Left colon (tissue), 2 donors: ENCODE data around the gene PNPT1. TPM values are rescaled to one million over a fixed set of nuclear protein-coding genes. Genes with fewer than 3 reads are reported as not detected.
"Not testable (repeated sequence)": the region's sequence is repeated elsewhere in the genome, so short reads cannot be mapped to it uniquely, and the experiment has no call there.

ENCODE experiments used
- ATAC-seq: fragments of 200-7000 bp; cut with Tn5 transposase; one replicate; pipeline ENCODE4 v1.9.1; 2020; ENCODE audit warnings: mild to moderate bottlenecking, moderate library complexity
- DNase-seq, 2 donors: peaks; one replicate each; pipeline ENCODE4 v3.0.0-alpha.2; 2020
- intact Hi-C, 2 donors: fragments of 100-400 bp; cut with DNase I in 1 of 2; cut with micrococcal nuclease in 1 of 2; formaldehyde crosslinking; loops; one replicate each; pipeline versions ENCODE4 v1.11.2 to v1.14.0; 2022; cut with DNase I, micrococcal nuclease
- total RNA-seq, 2 donors: library from RNA; stranded (reverse); fragmentation: NEBNext Ultra II Directional; extraction: Animal tissue kit (Norgen Biotek cat#: 25700); gene quantifications; one replicate each; pipeline ENCODE4 v1.2.1, GENCODE V29; 2021
- donor health status: DM: no; HTN: no; CAD: no.
- donor health status: DM: yes; HTN: yes; CAD: no.

The PNPT1 gene
- total RNA-seq, 2 donors from 2014 or later: 18.4 to 20.0 TPM

DNA sequence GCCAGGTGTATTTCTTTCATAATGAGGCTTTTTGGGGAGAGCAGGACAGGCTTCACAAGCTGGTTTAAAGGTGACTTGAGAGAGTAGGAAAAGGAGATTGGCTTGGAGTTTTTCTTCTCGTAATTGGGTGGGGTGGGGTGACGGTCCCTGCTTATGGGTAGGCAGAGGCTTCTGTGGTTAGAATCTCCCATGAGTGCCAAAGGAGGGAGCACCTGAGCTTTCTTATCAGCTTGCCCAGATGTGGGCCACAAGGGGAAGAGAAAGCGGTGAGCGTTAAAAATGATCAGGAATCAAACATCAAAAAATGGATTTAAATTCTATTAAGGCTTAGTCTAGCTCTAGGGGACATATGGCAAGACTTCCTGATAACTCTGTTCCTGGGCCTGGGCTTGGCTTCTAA lies 9.7 kb upstream of the PNPT1 start:
- intact Hi-C loops: no loop called here
- no peak for ATAC-seq
- no peak for DNase-seq

DNA sequence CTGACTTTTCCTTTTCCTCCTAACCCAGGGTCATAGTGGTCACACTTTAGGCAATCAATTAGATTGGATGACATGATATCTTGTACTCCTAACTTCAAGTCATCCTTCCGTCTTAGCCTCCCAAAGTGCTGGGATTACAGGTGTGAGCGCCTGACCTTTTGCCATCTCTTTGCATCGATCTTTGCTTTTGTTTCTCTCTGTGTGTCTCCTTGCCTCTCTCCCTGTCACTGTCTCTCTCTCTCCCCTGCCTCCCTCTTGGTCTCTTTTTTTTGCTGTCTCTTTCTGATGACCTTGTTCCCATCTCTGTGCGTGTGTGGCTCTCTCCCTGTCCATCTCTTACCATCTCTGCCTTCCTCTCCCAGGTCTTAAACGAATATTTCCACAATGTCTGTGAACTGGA lies 904 bp downstream of the PNPT1 start:
- ATAC-seq, DNase-seq, intact Hi-C loops: not testable (repeated sequence)

DNA sequence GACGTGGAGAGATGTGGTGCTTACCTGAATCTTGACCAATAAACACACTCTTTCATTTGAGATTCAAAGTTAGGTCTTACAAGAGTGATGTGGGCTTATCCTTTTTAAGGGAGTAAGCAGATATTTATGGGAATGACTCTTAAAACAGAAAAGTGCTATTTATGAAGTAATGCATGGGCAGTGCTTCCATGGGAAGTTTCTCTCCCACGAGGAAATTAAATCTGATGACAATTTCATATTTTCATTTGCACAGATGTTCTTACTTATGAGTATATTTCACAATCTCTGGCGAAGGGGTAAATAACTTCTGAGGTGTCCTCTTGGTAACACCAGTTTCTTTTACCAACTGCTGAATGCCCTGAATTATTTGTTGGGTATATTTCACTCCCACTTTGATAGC lies 21.0 kb downstream of the PNPT1 start:
- DNase-seq (no peak), ATAC-seq (no peak)
- intact Hi-C loops: no loop called here

DNA sequence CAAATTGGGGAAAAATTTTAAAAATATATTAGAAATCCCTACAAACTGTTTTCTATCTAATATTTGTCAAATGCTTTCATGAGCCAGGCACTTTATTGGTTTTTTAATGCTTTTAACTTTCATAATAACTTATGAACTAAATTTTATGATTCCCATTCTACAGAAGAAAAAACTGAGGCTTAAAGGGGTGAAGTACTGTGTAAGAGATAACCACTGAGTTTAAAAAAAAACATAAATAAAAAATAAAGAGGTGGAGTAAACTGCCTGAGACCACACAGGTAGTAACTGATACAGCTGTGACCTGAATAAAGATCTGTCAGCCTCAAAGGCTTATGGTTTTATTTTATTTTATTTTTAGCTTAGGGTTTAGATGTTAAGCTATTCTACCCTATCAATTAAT lies 24.7 kb downstream of the PNPT1 start:
- ATAC-seq (no peak), DNase-seq (no peak)
- intact Hi-C loops: no loop called here

DNA sequence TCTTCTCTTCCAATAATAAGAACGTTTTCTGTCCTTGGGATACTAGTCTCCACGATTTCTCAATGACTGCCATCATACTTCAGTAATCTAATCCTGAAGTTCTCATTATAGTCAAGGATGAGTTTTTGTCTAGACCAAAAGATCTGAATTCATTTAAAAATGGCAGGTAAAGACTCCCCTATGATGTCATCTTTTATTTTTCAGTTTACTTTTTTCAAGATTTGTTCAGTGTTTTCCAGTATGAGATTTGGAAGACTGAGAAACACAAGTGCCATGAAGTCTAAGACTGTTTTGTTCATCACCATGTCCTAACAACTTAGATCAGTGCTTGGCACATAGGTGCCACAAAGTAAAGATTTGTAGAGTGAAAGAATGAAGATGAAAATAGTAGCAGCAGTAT lies 40.4 kb downstream of the PNPT1 start:
- ATAC-seq (no peak), DNase-seq (no peak)
- intact Hi-C loops: no loop called here

DNA sequence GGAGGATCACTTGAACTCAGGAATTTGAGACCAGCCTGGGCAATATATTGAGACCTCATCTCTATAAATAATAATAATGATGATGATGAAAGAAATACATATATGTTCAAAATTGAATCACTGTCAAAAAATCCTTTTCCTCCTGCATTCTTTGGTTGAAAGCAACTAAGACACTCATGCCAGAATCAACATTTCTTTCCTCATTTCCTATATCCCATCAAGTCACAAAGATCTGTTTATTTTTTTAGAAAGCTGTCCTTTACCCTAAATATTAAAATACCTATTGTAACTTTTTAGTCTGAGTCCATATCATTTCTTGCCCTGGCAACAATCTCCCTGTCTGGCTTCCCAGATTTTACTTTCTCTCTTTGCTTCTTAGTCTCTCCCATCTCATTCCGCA lies 44.4 kb downstream of the PNPT1 start:
- ATAC-seq: no peak
- DNase-seq: no peak
- intact Hi-C loops: no loop called here

DNA sequence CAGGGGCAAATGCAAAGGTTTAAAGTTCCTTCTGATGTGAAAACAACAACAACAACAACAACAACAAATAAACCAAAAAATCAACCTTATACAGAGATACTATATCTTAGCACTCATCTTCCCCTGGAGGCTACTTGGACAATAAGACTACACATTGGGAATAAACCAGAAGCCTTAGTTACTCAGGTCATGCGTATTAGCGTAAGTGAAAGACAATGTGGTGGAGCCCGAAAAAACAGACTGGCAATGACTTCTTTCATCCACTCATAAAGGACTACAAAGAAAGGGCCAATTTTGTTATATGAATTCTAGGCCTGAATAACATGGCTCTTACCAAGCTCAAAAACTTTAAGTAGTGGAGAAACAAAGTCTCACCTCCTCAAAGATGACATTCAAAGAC lies 56.8 kb downstream of the PNPT1 start:
- DNase-seq: no peak
- ATAC-seq: no peak
- intact Hi-C loops: no loop called here

DNA sequence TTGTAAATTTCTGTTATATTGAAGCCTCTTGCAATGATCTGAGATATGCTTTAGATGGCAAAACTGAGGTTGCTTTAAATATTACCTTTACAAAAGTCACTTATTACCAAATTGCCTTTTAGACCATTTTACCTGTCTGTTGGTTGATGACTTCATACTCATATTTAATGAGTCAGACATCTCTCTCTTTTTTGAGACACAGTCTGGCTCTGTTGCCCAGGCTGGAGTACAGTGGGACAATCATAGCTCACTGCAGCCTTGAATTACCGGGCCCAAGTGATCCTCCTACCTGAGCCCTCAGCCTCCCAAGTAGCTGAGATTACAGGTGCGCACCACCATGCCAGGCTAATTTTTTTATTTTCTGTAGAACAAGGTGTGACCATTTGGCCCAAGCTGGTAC lies 64.7 kb downstream of the PNPT1 start:
- ATAC-seq (no peak), DNase-seq (no peak)
- intact Hi-C loops: no loop called here

DNA sequence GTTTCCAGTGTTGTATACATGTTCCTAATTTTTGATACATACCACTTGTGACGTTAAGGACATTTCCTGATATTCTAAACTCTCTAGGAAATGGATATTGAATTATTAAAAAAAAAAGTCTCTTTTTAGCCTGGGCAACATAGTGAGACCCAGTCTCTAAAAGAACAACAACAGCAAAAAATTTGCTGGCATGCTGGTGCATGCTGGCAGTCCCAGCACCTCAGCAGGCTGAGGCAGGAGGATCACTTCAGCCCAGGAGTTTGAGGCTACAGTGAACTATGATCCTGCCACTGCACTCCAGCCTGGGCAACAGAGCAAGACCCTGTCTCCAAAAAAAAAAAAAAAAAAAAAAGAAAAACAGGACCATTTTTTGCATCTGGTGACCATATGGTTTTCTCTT lies 65.7 kb downstream of the PNPT1 start:
- no peak for ATAC-seq

DNA sequence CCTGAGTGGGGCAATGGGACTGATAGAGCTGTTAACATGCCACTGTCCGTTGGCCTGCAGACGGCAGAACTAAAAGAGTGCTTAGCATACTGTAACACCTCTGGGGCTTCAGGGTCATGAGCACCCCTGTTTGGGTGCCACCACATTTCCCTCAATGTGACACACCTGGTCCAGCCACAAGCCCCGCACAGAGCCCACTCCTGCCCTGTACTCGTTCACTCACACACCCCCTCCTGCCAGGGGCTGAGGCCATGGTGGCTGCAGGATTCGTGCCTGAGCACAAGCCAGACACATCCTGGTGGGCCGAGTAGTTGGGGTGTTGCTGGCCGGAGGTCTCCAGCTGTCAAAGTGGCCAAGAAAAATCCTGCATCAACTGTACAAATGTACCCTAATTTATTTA lies 71.8 kb downstream of the PNPT1 start:
- ATAC-seq: no peak
- intact Hi-C loops: no loop called here
- no peak for DNase-seq

More for the DNA sequence above, 65.7 kb downstream of the PNPT1 start:
- DNase-seq: no peak
- intact Hi-C loops: no loop called here

DNA sequence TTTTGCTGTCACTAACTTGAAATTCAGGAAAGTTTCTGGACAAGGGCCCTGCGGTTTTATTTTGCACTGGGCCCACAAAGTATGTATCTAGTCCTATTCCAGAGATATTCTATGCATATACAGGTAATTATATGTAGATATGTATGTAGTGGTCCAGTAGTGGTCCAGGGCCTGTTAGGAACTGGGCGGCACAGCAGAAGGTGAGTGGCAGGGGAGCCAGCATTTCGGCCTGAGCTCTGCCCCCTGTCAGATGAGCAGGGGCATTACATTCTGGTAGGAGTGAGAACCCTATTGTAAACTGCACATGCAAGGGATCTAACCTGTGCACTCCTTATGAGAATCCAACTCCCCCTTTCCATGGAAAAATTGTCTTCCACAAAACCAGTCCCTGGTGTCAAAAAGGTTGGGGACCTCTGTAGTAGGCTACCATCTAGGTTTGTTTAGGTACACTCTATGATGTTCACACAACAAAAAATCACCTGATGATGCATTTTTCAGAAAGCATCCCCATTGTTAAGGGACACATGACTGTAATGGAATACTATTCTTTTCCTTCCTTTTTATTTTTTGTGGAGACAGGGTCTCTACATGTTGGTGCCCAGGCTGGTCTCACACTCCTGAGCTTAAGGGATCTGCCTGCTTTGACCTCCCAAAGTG lies 73.4 kb downstream of the PNPT1 start:
- ATAC-seq: no peak
- intact Hi-C loops: no loop called here

DNA sequence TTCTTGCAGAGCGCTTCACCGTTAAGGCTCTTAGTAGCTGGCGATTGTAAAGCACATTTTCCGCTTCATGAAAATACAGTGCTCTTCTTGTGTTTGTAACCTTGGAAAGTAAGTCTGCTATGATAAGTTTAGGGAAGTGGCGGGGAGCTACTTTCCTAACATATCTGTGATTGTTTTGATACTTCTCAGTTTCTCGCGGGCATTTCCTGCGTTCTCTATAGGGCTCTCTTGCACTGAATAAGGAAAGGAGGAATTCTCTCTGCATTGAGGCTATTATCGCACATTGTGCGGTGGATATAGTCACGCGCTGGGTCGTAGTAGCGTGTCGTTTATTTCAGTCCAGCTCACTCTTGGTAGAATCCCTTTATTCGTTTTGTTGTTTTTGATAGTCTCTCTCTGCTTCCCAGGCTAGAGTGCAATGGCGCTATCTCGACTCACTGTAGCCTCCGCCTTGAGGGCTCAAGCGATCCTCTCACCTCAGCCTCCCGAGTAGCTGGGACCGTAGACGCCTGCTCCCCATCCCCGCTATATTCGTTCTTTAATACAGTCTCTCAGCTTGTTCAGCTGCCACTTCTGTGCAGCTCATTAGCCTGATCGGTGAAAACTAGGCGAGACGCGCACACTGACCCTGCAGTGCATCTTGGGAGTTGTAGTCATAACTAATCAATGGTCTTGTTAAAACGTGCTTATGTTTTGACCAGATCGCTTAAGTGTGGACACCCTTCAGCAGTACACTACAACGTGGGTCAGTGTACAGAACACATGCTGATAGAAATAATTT lies 75.2 kb downstream of the PNPT1 start:
- intact Hi-C loops: no loop called here
- ATAC-seq (peak; percentile 39), DNase-seq (peak; percentile 57 to 59)

More for the DNA sequence above, 73.4 kb downstream of the PNPT1 start:
- DNase-seq: no peak

DNA sequence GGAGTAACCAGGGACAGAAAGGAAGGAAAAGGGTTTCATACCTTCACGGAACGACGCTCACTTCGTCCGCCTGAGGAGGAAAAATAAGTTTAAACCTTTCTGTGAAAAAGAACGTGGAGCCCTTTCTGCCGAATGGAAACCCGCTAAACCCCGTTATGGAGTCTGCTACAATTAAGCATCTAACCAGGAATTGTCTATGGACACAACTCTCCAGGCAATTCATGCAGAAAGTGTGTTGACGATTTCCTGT lies 75.7 kb downstream of the PNPT1 start:
- no peak for DNase-seq
- intact Hi-C loops: no loop called here
- no peak for ATAC-seq

DNA sequence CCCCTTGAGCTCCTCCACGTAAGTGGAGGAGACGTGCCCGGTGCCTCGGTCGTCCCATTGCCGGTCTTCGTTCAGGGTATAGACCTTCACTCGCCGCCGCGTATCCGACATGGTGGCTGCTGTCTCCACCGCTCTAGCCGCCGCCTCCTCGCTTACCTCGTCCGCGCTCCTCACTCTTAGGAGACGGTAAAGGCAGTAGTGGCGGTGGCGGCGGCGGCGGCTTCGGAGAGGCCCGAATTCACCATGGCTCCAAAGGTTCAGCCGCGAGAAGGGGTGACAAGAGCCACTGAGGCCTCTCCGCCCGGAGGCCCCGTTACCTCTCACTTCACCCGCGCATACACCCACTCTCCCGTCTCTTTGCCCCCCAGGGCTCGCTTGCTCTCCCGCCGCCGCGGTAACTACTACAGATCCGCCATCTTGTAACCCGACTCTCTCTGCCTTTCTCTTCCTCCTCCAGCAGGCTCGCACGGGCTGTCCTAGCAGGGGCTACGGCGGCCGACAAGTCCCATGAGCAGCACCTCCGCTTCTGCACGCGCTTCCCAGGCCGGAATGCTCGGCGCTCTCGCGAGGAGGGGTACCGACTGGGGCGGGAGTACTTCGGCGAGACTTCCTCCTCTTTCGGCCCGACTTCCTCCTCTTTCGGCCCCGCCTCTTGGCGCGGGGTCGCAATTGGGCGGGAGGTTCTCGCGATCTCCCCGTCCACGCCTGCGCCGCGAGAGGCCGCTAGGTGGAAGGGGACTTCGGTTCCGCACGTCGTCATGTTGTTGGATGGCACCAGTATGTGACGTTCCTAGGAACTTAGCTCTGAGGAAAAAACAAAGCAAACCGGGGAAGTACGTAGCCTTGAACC lies 76.2 kb downstream of the PNPT1 start, which contains the start of gene PPP4R3B:
Gene PPP4R3B, minus strand, starts transcription at position 448 of the 850 bp plus-strand sequence. Its CDS starts 337 bp downstream, at position 111.
- intact Hi-C loops: no loop called here
- DNase-seq: peak; percentile 98 to 100
- ATAC-seq: peak; percentile 91

DNA sequence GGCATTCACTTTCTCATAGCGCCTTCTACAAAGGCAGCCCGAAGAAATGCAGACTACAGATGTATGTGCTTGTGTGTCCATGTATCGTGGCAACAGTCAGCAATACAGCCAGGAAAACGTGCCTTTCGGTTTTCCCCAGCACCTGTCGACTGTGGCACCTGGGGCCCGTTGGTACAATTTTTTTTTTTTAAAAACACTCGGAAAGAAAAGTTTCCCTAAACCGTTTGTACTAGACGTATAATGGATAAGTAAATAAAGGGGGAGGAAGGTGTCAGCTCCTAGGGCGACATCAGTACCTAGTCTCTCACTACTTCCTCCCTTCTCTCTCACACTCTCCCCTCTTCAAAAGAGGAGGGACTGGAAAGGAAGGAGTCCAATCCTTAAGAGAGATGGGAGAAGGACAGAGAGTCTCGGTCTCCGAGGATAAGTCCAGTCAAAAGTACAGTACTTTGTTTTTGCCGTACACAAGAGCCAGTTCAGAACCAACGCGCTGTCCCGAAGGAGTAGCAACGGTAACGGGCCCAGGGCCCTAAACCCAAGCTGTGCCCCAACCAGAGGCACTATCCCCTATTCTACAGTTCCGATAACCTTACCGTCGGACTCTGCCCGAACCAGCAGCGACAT lies 77.0 kb downstream of the PNPT1 start:
- DNase-seq: peak; percentile 19 to 44
- intact Hi-C loops: no loop called here

DNA sequence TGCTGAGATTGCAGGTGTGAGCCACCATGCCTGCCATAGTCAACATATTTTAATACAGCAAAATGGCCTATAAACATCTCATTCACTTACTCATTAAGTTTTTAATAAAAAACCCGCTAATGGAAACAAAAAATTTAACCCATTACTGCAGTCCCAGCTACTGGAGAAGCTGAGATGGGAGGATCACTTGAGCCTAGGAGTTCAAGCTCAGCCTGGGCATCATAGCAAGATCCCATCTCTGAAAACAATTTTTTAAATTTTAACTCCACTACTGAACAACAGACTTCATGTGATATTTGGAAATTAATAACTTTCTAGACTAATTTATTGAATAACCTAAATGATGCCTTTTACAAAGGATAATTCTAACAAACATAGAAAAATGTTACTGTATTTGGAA lies 81.6 kb downstream of the PNPT1 start:
- no peak for DNase-seq
- no peak for ATAC-seq
- intact Hi-C loops: no loop called here

More for the DNA sequence above, 77.0 kb downstream of the PNPT1 start:
- ATAC-seq: peak; percentile 24

DNA sequence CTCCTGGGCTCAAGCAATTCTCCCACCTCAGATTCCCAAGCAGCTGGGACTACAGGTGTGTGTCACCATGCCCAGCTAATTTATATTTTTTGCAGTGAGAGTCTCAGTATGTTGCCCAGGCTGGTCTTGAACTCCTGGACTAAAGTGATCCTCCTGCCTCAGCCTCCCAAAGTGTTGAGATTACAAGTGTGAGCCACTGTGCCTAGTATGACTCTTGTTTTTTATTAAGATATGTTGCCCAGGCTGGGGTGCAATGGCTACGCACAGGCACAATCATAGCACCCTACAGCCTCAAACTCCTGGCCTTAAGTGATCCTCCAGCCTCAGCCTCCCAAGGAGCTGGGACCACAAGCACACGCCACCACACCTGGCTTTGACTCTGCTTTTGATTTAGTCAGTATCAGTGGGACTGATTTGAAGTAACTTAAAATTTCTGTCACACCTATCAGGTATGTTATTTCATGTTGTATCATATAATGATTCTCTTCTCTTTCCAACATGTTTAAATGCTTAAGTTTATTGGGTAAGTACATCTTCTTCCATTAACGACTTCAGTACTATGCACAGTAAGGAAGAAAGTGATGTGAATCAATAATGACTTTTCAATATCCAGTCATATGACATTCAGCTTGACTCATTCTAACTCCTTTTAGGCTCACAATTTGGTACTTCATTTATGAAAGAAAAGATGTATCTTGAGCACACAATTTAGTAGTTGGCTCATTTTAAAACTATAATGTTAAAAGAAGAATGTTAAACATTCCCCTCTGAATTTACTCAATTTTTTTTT lies 82.5 kb downstream of the PNPT1 start:
- DNase-seq: no peak
- ATAC-seq: no peak
- intact Hi-C loops: no loop called here

DNA sequence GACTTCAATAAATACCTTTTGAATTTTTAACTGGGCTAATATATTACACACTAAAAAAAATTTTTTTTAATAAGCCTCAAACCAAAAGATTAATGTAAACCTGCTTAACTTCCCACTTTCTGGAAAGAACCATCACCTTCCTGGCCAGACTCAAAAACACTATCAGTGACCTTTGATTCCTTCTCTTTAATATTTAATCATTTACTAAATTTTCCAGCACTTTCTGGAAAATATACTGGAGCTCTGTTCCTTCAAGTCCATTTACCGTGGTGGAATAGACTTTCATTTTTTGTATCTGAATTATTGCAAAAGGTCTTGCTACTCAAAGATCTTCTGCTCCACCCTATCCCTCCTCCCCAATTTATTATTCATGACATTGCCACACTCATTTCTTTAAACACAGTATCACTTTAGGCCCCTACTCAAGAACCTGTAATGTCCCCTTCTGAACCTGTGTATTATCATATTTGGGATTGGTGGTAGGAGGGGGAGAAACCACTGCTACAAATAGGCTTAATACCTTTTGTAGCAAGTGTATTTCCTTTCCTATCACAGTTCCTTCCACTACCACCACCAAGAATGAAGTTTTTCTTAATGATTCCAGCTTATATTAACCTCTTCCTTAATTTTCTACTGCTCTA lies 83.6 kb downstream of the PNPT1 start:
- DNase-seq (no peak), ATAC-seq (no peak)
- intact Hi-C loops: no loop called here
